Transverse colon (tissue), 4 donors: ENCODE measurements around the gene RNF144B. TPM values are rescaled to one million over a fixed set of nuclear protein-coding genes. Genes with fewer than 3 reads are reported as not detected.

Experiments used
- DNase-seq: peaks from one replicate; pipeline ENCODE4 v3.0.0-alpha.2; 2019
- H3K27ac ChIP-seq, 4 donors: fragments of 200-600 bp; sonication (generic); 2 replicates each; pipeline ENCODE4 v1.5.1; 2016 to 2018; ENCODE audit warnings: inconsistent platforms in 4 of 4
- H3K27me3 ChIP-seq: fragments of 200-600 bp; sonication (generic); 2 replicates; pipeline ENCODE4 v1.5.1; 2017; ENCODE audit warnings: inconsistent platforms
- H3K36me3 ChIP-seq, 4 donors: fragments of 200-600 bp; sonication (generic); 2 replicates each; pipeline ENCODE4 v1.5.1; 2017 to 2019; ENCODE audit warnings: inconsistent platforms in 4 of 4
- H3K4me1 ChIP-seq, 4 donors: fragments of 200-600 bp; sonication (generic); 2 replicates each; pipeline ENCODE4 v1.5.1; 2017 to 2020; ENCODE audit warnings: inconsistent platforms in 4 of 4
- H3K4me3 ChIP-seq, 4 donors: fragments of 200-600 bp; sonication (generic); 1 replicate in 1 of 4; 2 replicates in 3 of 4; pipeline versions ENCODE4 v1.5.1 to v1.6.1; 2017 to 2019; ENCODE audit warnings: inconsistent platforms in 4 of 4
- H3K9me3 ChIP-seq, 2 donors: fragments of 200-600 bp; sonication (generic); 2 replicates each; pipeline ENCODE4 v1.5.1; 2017 to 2019; ENCODE audit warnings: inconsistent platforms in 2 of 2
- EP300 ChIP-seq: sonication (generic); formaldehyde crosslinking; IDR thresholded peaks from one replicate; pipeline ENCODE4 v1.6.1; 2017; ENCODE audit warnings: antibody characterized with exemption, low read depth
- POLR2A ChIP-seq: fragments of 450-650 bp; IDR thresholded peaks from one replicate; pipeline ENCODE4 v1.6.1; 2016; ENCODE audit warnings: antibody characterized with exemption, mild to moderate bottlenecking, moderate library complexity
- POLR2AphosphoS5 ChIP-seq, 3 donors: sonication (generic); formaldehyde crosslinking; IDR thresholded peaks; one replicate each; pipeline ENCODE4 v1.6.1; 2016; ENCODE audit warnings: antibody characterized with exemption in 3 of 3
- WGBS, 2 donors: methylation state at CpG; one replicate each; pipeline ENCODE4 v1.1.5; 2018; ENCODE audit warnings: low coverage in 1 of 2; 5-methylcytosine and 5-hydroxymethylcytosine counted together
- in situ Hi-C, 4 donors: fragments of 200-750 bp; cut with MboI; loops; one replicate each; pipeline versions ENCODE4 v1.15.0 to v1.15.1; 2017; ENCODE audit warnings: low sequenced_read_pairs in 3 of 4, low pct_ligation_motif_present in 1 of 4, low pct_unique_long_range_greater_than_20kb in 1 of 4
- intact Hi-C: fragments of 100-400 bp; cut with DNase I; formaldehyde crosslinking; loops from one replicate; pipeline ENCODE4 v1.15.1; 2023; ENCODE audit warnings: low total_unique reads
- total RNA-seq, 4 donors: library from RNA; depleted of rRNA; stranded (reverse); fragments of >200 nt; gene quantifications; one replicate each; pipeline ENCODE4 v1.1.0, GENCODE V29; 2016
- TF ChIP-seq, protein P1 (sequence below), 5 experiments: fragments of 200-600 bp in 3 of 5; fragments of 450-650 bp in 2 of 5; sonication (generic) in 3 of 5; IDR thresholded peaks; 1 replicate in 2 of 5; 2 replicates in 3 of 5; pipeline ENCODE4 v1.5.1; 2016 to 2017; ENCODE audit warnings: antibody characterized with exemption in 5 of 5, inconsistent platforms in 3 of 5, mild to moderate bottlenecking in 2 of 5, moderate library complexity in 1 of 5

The RNF144B gene
- total RNA-seq, 4 donors from 2014 or later: 1.4 to 4.5 (median 3.8) TPM

DNA sequence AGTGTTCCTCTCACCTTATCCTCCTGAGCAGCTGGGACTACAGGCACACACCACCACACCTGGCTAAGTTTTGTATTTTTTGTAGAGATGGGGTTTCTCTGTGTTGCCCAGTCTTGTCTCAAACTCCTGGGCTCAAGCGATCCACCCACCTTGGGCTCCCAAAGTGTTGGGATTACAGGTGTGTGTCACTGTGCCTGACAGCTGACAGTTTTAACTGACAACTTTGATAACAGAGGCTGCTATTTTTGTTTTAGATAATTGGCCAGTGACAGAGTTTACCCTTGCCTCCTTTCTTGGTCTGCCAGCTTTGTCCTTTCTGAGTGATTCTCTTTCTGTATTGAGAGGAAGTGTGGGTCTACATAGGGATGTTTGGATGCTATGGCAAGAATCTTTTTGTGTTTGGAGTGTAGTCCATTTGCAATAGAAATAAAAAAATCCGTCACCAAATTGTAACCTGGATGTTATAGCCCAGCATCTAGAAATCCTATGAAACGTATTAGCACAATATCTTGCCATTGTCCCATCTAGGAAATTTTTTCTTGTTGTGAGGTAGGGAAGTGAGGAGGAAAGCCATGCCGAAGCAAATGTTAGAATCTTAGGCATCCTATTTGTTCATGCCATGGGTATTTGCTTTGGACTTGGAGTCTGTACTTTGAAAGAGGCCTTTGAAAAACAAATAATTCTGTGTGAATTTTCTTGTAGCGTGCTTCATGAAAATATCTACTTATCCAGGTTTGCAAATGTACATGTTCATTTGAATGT lies 80.8 kb downstream of the RNF144B start:
- no peaks in the 10 kb centered on the region for H3K27me3 ChIP-seq
- H3K27ac ChIP-seq: no peak overlapping the region
- DNase-seq: no peak
- no peaks in the 10 kb centered on the region for H3K36me3 ChIP-seq
- WGBS, 2 donors: 75 to 78% methylated on average over 5 of the region's 5 CpGs
- intact Hi-C loops (no loop called here), in situ Hi-C loops (no loop called here)
- no peaks in the 10 kb centered on the region for H3K4me1 ChIP-seq
- H3K9me3 ChIP-seq: no peaks in the 10 kb centered on the region
- TF ChIP-seq, protein P1, sequence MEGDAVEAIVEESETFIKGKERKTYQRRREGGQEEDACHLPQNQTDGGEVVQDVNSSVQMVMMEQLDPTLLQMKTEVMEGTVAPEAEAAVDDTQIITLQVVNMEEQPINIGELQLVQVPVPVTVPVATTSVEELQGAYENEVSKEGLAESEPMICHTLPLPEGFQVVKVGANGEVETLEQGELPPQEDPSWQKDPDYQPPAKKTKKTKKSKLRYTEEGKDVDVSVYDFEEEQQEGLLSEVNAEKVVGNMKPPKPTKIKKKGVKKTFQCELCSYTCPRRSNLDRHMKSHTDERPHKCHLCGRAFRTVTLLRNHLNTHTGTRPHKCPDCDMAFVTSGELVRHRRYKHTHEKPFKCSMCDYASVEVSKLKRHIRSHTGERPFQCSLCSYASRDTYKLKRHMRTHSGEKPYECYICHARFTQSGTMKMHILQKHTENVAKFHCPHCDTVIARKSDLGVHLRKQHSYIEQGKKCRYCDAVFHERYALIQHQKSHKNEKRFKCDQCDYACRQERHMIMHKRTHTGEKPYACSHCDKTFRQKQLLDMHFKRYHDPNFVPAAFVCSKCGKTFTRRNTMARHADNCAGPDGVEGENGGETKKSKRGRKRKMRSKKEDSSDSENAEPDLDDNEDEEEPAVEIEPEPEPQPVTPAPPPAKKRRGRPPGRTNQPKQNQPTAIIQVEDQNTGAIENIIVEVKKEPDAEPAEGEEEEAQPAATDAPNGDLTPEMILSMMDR (IDR thresholded peaks at IDR 0.05): no peak
- TF ChIP-seq POLR2AphosphoS5 (IDR thresholded peaks at IDR 0.05) (no peak), POLR2A (no peak), EP300 (no peak)
- no peak overlapping the region for H3K4me3 ChIP-seq

DNA sequence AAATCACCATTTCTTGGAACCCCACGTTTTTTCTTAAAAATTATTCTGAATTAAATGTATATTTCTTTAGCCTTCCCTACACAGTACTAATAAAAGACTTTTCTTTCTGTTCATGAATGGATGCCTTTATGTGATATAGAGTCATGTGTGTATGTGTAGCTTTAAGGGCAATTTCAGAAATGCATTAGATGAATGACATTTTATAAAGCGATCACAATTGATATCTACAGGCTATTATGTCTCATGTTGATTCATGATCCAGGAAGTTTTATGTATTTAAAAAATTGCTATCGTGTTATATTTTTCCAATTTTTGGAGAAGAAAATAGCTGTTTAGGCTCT lies 81.3 kb downstream of the RNF144B start:
- Histone ChIP-seq H3K36me3 (no peaks in the 10 kb centered on the region), H3K27me3 (no peaks in the 10 kb centered on the region), H3K9me3 (no peaks in the 10 kb centered on the region), H3K4me1 (no peaks in the 10 kb centered on the region), H3K4me3 (no peak overlapping the region), H3K27ac (no peak overlapping the region)
- intact Hi-C loops (no loop called here), in situ Hi-C loops (no loop called here)
- DNase-seq: no peak
- WGBS, 2 donors: 81 to 89% methylated on average over 3 of the region's 3 CpGs
- no peak for TF ChIP-seq EP300
- no peak for TF ChIP-seq POLR2AphosphoS5 (IDR thresholded peaks at IDR 0.05)
- TF ChIP-seq, protein P1 (IDR thresholded peaks at IDR 0.05): no peak
- no peak for TF ChIP-seq POLR2A

DNA sequence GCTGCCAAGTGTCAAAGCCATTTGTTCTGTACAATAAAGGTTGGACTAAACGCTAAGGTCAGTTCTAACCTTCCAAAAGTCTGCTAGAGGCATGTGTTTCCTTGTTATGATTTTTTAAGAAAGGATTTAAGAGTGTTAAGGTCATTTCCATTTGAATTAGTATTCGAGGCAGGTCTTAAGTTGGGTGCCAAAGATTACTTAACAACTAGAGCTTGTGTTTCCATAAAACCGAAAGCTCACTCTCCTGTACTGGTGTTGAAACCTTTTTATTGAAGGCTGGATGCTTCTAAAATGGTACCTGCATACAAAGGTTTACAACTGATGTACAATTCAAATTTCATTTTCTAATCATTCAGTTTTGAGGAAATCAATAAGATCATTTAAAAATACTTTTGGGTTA lies 82.4 kb downstream of the RNF144B start:
- H3K4me3 ChIP-seq: no peak overlapping the region
- H3K9me3 ChIP-seq: no peaks in the 10 kb centered on the region
- H3K4me1 ChIP-seq: no peaks in the 10 kb centered on the region
- DNase-seq: no peak
- in situ Hi-C loops (no loop called here), intact Hi-C loops (no loop called here)
- TF ChIP-seq EP300 (no peak), POLR2A (no peak), POLR2AphosphoS5 (IDR thresholded peaks at IDR 0.05) (no peak)
- H3K27me3 ChIP-seq: no peaks in the 10 kb centered on the region
- no peak overlapping the region for H3K27ac ChIP-seq
- 66 to 75% methylated on average over 3 of the region's 3 CpGs for WGBS, 2 donors
- no peaks in the 10 kb centered on the region for H3K36me3 ChIP-seq

DNA sequence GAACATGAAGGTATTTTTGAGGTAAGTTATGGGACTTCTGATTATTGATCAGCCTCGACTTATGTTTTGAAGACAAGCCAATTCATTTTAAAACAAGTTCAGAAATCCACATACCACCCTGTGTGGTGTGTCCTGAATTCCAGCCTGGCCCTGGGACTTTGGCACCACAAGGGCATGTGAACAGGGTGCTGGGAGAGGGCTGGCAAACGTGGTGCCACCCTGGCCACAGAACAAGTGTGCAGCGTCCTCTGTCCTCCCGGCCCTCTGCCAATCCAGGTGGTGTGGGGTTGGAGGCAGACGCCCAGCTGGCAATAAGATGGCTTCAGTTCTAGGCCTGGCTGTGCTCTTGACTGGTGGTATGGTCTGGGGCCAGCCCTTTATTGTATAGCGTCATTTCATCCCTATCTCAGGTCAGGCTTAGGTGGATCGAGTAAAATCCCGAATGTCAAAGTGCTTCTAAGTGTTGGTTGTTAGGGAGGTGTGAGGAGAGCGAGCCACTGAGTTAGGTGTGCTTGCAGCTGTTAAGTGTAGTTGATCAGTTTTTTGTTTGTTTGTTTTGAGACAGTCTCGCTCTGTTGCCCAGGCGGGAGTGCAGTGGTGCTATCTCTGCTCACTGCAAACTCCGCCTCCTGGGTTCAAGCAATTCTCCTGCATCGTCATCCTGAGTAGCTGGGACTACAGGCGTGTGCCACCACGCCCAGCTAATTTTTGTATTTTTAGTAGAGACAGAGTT lies 84.2 kb downstream of the RNF144B start:
- intact Hi-C loops (no loop called here), in situ Hi-C loops (no loop called here)
- H3K27ac ChIP-seq: no peak overlapping the region
- no peak overlapping the region for H3K4me3 ChIP-seq
- TF ChIP-seq EP300: no peak
- TF ChIP-seq, protein P1 (IDR thresholded peaks at IDR 0.05): no peak
- 82 to 92% methylated on average over 2 to 15 of the region's 15 CpGs for WGBS, 2 donors
- no peaks in the 10 kb centered on the region for H3K27me3 ChIP-seq
- H3K36me3 ChIP-seq: no peaks in the 10 kb centered on the region
- DNase-seq: no peak
- H3K9me3 ChIP-seq: no peaks in the 10 kb centered on the region
- H3K4me1 ChIP-seq: no peaks in the 10 kb centered on the region
